GM12878 (cell line): ENCODE results near the gene OXTR. TPM values are rescaled to one million over a fixed set of nuclear protein-coding genes. Genes with fewer than 3 reads are reported as not detected.

ENCODE experiments used
- ATAC-seq: fragments of 200-7000 bp; cut with Tn5 transposase; 3 replicates; pipeline ENCODE4 v1.9.1; 2020; ENCODE audit warnings: mild to moderate bottlenecking, moderate library complexity
- BruUV-seq: library from RNA; stranded (reverse); fragments of 400-500 nt; replicated peaks from 2 replicates; lab custom pipeline; 2021; lab: Mats Ljungman, UMichigan
- CTCF ChIA-PET: fragments of 300-600 bp; sonication (Branson Sonifier 250); formaldehyde crosslinking; extraction: SDS; loops from one replicate; lab custom pipeline; 2021; ENCODE audit warnings: inconsistent platforms; lab: Yijun Ruan, JAX
- POLR2A ChIA-PET: fragments of 350-600 bp; formaldehyde crosslinking; extraction: SDS; loops from one replicate; lab custom pipeline; 2021; ENCODE audit warnings: inconsistent platforms; lab: Charles Lee
- RAD21 ChIA-PET: fragments of 300-600 bp; sonication (Branson Sonifier 250); formaldehyde crosslinking; loops from one replicate; lab custom pipeline; 2023; ENCODE audit warnings: antibody characterized with exemption; ENCODE audit not compliant: unreplicated experiment; lab: Charles Lee
- SMC1A ChIA-PET: fragments of 300-600 bp; sonication (Branson Sonifier 250); formaldehyde crosslinking; loops from one replicate; lab custom pipeline; 2023; ENCODE audit not compliant: unreplicated experiment, uncharacterized antibody; lab: Charles Lee
- DNase-seq: peaks from one replicate; pipeline ENCODE4 v3.0.0-alpha.2; 2011; ENCODE audit warnings: low read depth, low spot score
- FAIRE-seq: peaks from 3 replicates; lab custom pipeline; 2011; peaks lifted over from hg19 to GRCh38; lab: Jason Lieb, UNC
- H2AFZ ChIP-seq: 2 replicates; pipeline ENCODE4 v1.6.0; 2011; ENCODE audit warnings: low read depth, low read length, control low read depth; ENCODE audit not compliant: control insufficient read depth
- H3K27ac ChIP-seq: 2 replicates; pipeline ENCODE4 v1.5.1; 2011; ENCODE audit warnings: control low read depth; ENCODE audit not compliant: control insufficient read depth, insufficient read depth
- H3K27me3 ChIP-seq, 2 experiments: replicated peaks in 1 of 2; 2 replicates each; pipeline versions ENCODE4 v1.6.0 to v1.6.1; 2011; ENCODE audit warnings: low read length in 1 of 2; ENCODE audit not compliant: control insufficient read depth in 2 of 2, insufficient read depth in 2 of 2
- H3K36me3 ChIP-seq, 2 experiments: 2 replicates each; pipeline ENCODE4 v1.5.1; 2011; ENCODE audit warnings: low read length in 1 of 2; ENCODE audit not compliant: control insufficient read depth in 2 of 2, insufficient read depth in 2 of 2
- H3K4me1 ChIP-seq: 2 replicates; pipeline ENCODE4 v1.6.1; 2011; ENCODE audit warnings: mild to moderate bottlenecking, low read length, moderate library complexity, mixed read lengths; ENCODE audit not compliant: control insufficient read depth, insufficient read depth
- H3K4me2 ChIP-seq: 2 replicates; pipeline ENCODE4 v1.6.0; 2011; ENCODE audit warnings: control low read depth; ENCODE audit not compliant: control insufficient read depth, insufficient read depth
- H3K4me3 ChIP-seq: fragments of 200-600 bp; sonication (generic); 2 replicates; pipeline ENCODE4 v1.5.1; 2016
- H3K79me2 ChIP-seq: 2 replicates; pipeline ENCODE4 v1.6.0; 2011; ENCODE audit warnings: low read length; ENCODE audit not compliant: control insufficient read depth, insufficient read depth
- H3K9ac ChIP-seq: 2 replicates; pipeline ENCODE4 v1.8.0; 2011; ENCODE audit warnings: low read length, control low read depth, mixed read lengths; ENCODE audit not compliant: control insufficient read depth, insufficient read depth
- H3K9me3 ChIP-seq: replicated peaks from 3 replicates; pipeline ENCODE4 v1.5.1; 2011; ENCODE audit warnings: mild to moderate bottlenecking, low read length; ENCODE audit not compliant: control insufficient read depth, insufficient read depth
- H4K20me1 ChIP-seq: 2 replicates; pipeline ENCODE4 v1.6.0; 2011; ENCODE audit not compliant: control insufficient read depth, insufficient read depth
- ATF7 ChIP-seq: fragments of 450-650 bp; IDR thresholded peaks from 2 replicates; pipeline ENCODE4 v1.6.1; 2016; ENCODE audit warnings: low read depth, mild to moderate bottlenecking
- HDAC2 ChIP-seq: fragments of 200-600 bp; sonication (generic); IDR thresholded peaks from 2 replicates; pipeline ENCODE4 v1.6.1; 2017
- KLF5 ChIP-seq: fragments of 450-650 bp; IDR thresholded peaks from 2 replicates; pipeline ENCODE4 v1.6.1; 2014; ENCODE audit warnings: mild to moderate bottlenecking; ENCODE audit not compliant: partially characterized antibody
- MTA3 ChIP-seq: IDR thresholded peaks from 2 replicates; pipeline ENCODE4 v1.6.1; 2012; ENCODE audit warnings: low read length, inconsistent platforms, borderline replicate concordance
- MYB ChIP-seq: fragments of 150-350 bp; IDR thresholded peaks from 2 replicates; pipeline ENCODE4 v1.6.1; 2014; ENCODE audit warnings: mild to moderate bottlenecking, low read depth, low read length, borderline replicate concordance
- NFXL1 ChIP-seq: fragments of 450-650 bp; IDR thresholded peaks from 2 replicates; pipeline ENCODE4 v1.6.1; 2017; ENCODE audit warnings: antibody characterized with exemption, mild to moderate bottlenecking, borderline replicate concordance
- NR2C1 ChIP-seq: fragments of 450-650 bp; IDR thresholded peaks from 2 replicates; pipeline ENCODE4 v1.6.1; 2017; ENCODE audit warnings: antibody characterized with exemption, mild to moderate bottlenecking, moderate library complexity
- NR2C2 ChIP-seq: IDR thresholded peaks from 2 replicates; pipeline ENCODE4 v1.6.1; 2011; ENCODE audit warnings: borderline replicate concordance, low read depth; ENCODE audit not compliant: control insufficient read depth, insufficient read length
- NR2F1 ChIP-seq: fragments of 450-650 bp; conservative IDR thresholded peaks from 2 replicates; pipeline ENCODE4 v1.6.1; 2017; ENCODE audit warnings: mild to moderate bottlenecking
- PAX8 ChIP-seq: fragments of 450-650 bp; IDR thresholded peaks from 2 replicates; pipeline ENCODE4 v1.6.1; 2017; ENCODE audit warnings: mild to moderate bottlenecking, moderate library complexity
- POLR2AphosphoS5 ChIP-seq: IDR thresholded peaks from 2 replicates; pipeline ENCODE4 v1.6.1; 2011; ENCODE audit warnings: mild to moderate bottlenecking, low read length, inconsistent platforms
- POU2F2 ChIP-seq: IDR thresholded peaks from 3 replicates; pipeline ENCODE4 v1.6.1; 2011; ENCODE audit warnings: low read depth, mild to moderate bottlenecking, low read length, borderline replicate concordance
- TCF7 ChIP-seq: IDR thresholded peaks from 2 replicates; pipeline ENCODE4 v1.6.1; 2014; ENCODE audit warnings: antibody characterized with exemption, borderline replicate concordance
- WGBS: methylation state at CpG from one replicate; pipeline ENCODE4 v1.1.6; 2016; ENCODE audit warnings: low lambda C conversion rate; ENCODE audit not compliant: insufficient replicate concordance, insufficient coverage; ENCODE audit errors: missing lambda C conversion rate; 5-methylcytosine and 5-hydroxymethylcytosine counted together
- in situ Hi-C: fragments of 300-500 bp; cut with MboI; formaldehyde crosslinking; loops from 9 replicates; pipeline ENCODE4 v1.14.3; 2018; ENCODE audit warnings: mixed read lengths
- intact Hi-C: fragments of 100-400 bp; cut with micrococcal nuclease; formaldehyde crosslinking; loops from one replicate; pipeline ENCODE4 v1.14.2; 2022; ENCODE audit not compliant: unreplicated experiment
- polyA plus RNA-seq, 11 experiments: library from polyadenylated mRNA; depleted of rRNA in 4 of 11; unstranded in 6 of 11; stranded (reverse) in 5 of 11; fragments of >200 nt; fragmentation: Nextera tagmentation in 4 of 11; fragmentation: Illumina TruSeq in 1 of 11; extraction: Ambion mirVana in 4 of 11; extraction: Trizol in 1 of 11; gene quantifications; 1 replicate in 1 of 11; 2 replicates in 10 of 11; pipeline versions ENCODE4 v1.2.1 to v1.2.3, GENCODE V29; 2011 to 2016; ENCODE audit warnings: inconsistent platforms in 2 of 11, missing spikeins in 2 of 11, low read depth in 1 of 11
- total RNA-seq, 4 experiments: library from RNA; depleted of rRNA in 3 of 4; stranded (reverse); fragments of >200 nt in 3 of 4; fragmentation: Illumina TruSeq in 1 of 4; extraction: Trizol in 1 of 4; gene quantifications; 2 replicates each; pipeline versions ENCODE4 v1.2.1 to v1.2.3, GENCODE V29; 2013 to 2021
- TF ChIP-seq, protein P1 (sequence below): IDR thresholded peaks from 2 replicates; pipeline ENCODE4 v1.6.1; 2011; ENCODE audit warnings: mild to moderate bottlenecking, low read depth, low read length, moderate library complexity; ENCODE audit not compliant: insufficient replicate concordance
- TF ChIP-seq, protein P2 (sequence below): IDR thresholded peaks from 2 replicates; pipeline ENCODE4 v1.6.1; 2012; ENCODE audit warnings: low read depth, low read length, improper control_type of control experiment
- TF ChIP-seq, protein P3 (sequence below): fragments of 450-650 bp; IDR thresholded peaks from 2 replicates; pipeline ENCODE4 v1.6.1; 2016; ENCODE audit warnings: mild to moderate bottlenecking
- TF ChIP-seq, protein P4 (sequence below): fragments of 450-650 bp; IDR thresholded peaks from 2 replicates; pipeline ENCODE4 v1.6.1; 2017; ENCODE audit warnings: borderline replicate concordance

The OXTR gene
- total and polyA plus RNA-seq, 10 of the 15 experiments (the other 5 are each of a cell fraction or from before 2014, with no cell fraction given) = 0.43 to 5.9 (median 2.6) TPM

DNA sequence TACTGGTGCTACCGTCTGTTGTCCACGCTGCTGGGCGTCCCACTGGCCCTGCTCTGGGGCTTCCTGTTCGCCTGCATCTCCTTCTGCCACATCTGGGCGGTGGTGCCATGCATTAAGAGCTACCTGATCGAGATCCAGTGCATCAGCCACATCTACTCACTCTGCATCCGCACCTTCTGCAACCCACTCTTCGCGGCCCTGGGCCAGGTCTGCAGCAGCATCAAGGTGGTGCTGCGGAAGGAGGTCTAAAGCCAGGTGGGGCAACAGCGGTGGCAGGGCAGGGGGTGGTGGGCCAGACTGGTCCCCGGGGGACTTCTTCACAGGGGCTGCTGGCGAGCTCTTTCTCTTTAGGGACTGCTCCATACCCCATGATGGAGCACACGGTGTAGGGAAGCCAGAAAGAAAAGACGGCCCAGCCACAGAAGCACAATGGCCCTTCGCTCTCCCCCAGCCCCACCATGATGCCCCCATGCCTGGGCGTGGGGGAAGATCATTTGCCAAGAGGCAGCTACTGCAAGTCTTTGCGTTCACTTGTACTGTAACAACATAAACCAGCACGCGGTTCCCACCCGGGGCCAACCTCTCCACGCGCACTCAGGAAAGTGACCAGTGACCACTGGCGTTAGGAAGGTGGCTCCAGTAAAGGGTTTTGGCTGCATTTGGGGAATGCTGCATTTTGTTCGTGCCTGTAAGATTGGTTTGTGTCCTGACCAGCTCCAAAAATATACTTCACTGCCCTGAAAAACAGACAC is 23.6 kb downstream of the OXTR start:
- BruUV-seq = no TSS peak

More for the DNA sequence above, 23.6 kb downstream of the OXTR start:
- Histone ChIP-seq H3K36me3 (no peaks in the 10 kb centered on the region; a peak in 1 of 4 replicates), H3K9me3 (no peaks in the 10 kb centered on the region), H4K20me1 (no peaks in the 10 kb centered on the region), H3K4me3 (no peak overlapping the region), H3K4me1 (no peaks in the 10 kb centered on the region), H3K79me2 (no peaks in the 10 kb centered on the region), H3K4me2 (no peak overlapping the region), H3K27me3 (no peaks in the 10 kb centered on the region), H2AFZ (no peak overlapping the region), H3K27ac (no peak overlapping the region), H3K9ac (no peak overlapping the region)
- no peak for ATAC-seq
- ChIA-PET RAD21 (no interaction called here), POLR2A (no interaction called here), SMC1A (no interaction called here), CTCF (no interaction called here)
- intact Hi-C loops = no loop called here
- TF ChIP-seq KLF5 = no peak
- TF ChIP-seq POU2F2 = no peak
- no peak for TF ChIP-seq HDAC2
- no peak for TF ChIP-seq NR2C2
- TF ChIP-seq, protein P1, sequence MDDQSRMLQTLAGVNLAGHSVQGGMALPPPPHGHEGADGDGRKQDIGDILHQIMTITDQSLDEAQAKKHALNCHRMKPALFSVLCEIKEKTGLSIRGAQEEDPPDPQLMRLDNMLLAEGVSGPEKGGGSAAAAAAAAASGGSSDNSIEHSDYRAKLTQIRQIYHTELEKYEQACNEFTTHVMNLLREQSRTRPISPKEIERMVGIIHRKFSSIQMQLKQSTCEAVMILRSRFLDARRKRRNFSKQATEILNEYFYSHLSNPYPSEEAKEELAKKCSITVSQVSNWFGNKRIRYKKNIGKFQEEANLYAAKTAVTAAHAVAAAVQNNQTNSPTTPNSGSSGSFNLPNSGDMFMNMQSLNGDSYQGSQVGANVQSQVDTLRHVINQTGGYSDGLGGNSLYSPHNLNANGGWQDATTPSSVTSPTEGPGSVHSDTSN = no peak
- TF ChIP-seq NR2F1 = no peak
- TF ChIP-seq TCF7 = no peak
- TF ChIP-seq NR2C1 = no peak
- TF ChIP-seq PAX8 = no peak
- no peak for TF ChIP-seq NFXL1
- TF ChIP-seq MTA3 = no peak
- TF ChIP-seq, protein P2, sequence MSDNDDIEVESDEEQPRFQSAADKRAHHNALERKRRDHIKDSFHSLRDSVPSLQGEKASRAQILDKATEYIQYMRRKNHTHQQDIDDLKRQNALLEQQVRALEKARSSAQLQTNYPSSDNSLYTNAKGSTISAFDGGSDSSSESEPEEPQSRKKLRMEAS = no peak
- TF ChIP-seq, protein P3, sequence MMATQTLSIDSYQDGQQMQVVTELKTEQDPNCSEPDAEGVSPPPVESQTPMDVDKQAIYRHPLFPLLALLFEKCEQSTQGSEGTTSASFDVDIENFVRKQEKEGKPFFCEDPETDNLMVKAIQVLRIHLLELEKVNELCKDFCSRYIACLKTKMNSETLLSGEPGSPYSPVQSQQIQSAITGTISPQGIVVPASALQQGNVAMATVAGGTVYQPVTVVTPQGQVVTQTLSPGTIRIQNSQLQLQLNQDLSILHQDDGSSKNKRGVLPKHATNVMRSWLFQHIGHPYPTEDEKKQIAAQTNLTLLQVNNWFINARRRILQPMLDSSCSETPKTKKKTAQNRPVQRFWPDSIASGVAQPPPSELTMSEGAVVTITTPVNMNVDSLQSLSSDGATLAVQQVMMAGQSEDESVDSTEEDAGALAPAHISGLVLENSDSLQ = no peak
- no peak for TF ChIP-seq MYB
- TF ChIP-seq, protein P4, sequence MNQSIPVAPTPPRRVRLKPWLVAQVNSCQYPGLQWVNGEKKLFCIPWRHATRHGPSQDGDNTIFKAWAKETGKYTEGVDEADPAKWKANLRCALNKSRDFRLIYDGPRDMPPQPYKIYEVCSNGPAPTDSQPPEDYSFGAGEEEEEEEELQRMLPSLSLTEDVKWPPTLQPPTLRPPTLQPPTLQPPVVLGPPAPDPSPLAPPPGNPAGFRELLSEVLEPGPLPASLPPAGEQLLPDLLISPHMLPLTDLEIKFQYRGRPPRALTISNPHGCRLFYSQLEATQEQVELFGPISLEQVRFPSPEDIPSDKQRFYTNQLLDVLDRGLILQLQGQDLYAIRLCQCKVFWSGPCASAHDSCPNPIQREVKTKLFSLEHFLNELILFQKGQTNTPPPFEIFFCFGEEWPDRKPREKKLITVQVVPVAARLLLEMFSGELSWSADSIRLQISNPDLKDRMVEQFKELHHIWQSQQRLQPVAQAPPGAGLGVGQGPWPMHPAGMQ = no peak
- TF ChIP-seq POLR2AphosphoS5 = no peak
- TF ChIP-seq ATF7 = no peak
- no peak for DNase-seq
- WGBS = 48% methylated on average over 25 of the region's 25 CpGs
- in situ Hi-C loops = no loop called here
- no peak for FAIRE-seq
